SU-DHL-6 (cell line): ENCODE data around the gene TLCD5.

ENCODE experiments used
- H2AFZ ChIP-seq: fragments of 200-600 bp; sonication (generic); 2 replicates; pipeline ENCODE4 v1.6.1; 2014; ENCODE audit warnings: low read depth, mild to moderate bottlenecking, moderate library complexity, mixed read lengths, antibody characterized with exemption, low read length; ENCODE audit not compliant: severe bottlenecking
- H3F3A ChIP-seq: fragments of 200-600 bp; shearing (Covaris generic); 2 replicates; pipeline ENCODE4 v1.6.0; 2016; ENCODE audit warnings: antibody characterized with exemption, mild to moderate bottlenecking; ENCODE audit not compliant: insufficient read depth
- H3K27ac ChIP-seq: fragments of 200-600 bp; sonication (generic); 2 replicates; pipeline ENCODE4 v1.5.1; 2016; ENCODE audit warnings: low read depth, mild to moderate bottlenecking, low read length, moderate library complexity, mixed read lengths
- H3K27me3 ChIP-seq: fragments of 200-600 bp; sonication (generic), shearing (Covaris generic); 2 replicates; pipeline ENCODE4 v1.6.0; 2014; ENCODE audit warnings: mild to moderate bottlenecking, low read length
- H3K36me3 ChIP-seq: fragments of 200-600 bp; sonication (generic); 2 replicates; pipeline ENCODE4 v1.6.1; 2014; ENCODE audit warnings: mild to moderate bottlenecking, low read length, mixed read lengths
- H3K4me2 ChIP-seq: fragments of 300-600, 200-600 bp; shearing (Covaris generic), sonication (generic); 2 replicates; pipeline ENCODE4 v1.6.0; 2014; ENCODE audit warnings: low read length, low read depth, mild to moderate bottlenecking; ENCODE audit not compliant: poor library complexity, severe bottlenecking
- H3K4me3 ChIP-seq: fragments of 200-600 bp; sonication (generic); 2 replicates; pipeline ENCODE4 v1.5.1; 2014; ENCODE audit warnings: antibody characterized with exemption, low read length, mild to moderate bottlenecking, mixed read lengths; ENCODE audit not compliant: insufficient read depth, poor library complexity, severe bottlenecking
- H3K79me2 ChIP-seq: fragments of 200-600 bp; sonication (generic); 2 replicates; pipeline ENCODE4 v1.6.1; 2014; ENCODE audit warnings: mild to moderate bottlenecking, low read length, moderate library complexity; ENCODE audit not compliant: insufficient read depth
- H3K9ac ChIP-seq: fragments of 200-600 bp; sonication (generic); 2 replicates; pipeline ENCODE4 v1.7.0; 2014; ENCODE audit warnings: mild to moderate bottlenecking, low read length
- H3K9me2 ChIP-seq: fragments of 200-600 bp; sonication (generic); replicated peaks from 2 replicates; pipeline ENCODE4 v1.6.1; 2014; ENCODE audit warnings: low read length; ENCODE audit not compliant: insufficient read depth
- H3K9me3 ChIP-seq: fragments of 200-600 bp; sonication (generic); 2 replicates; pipeline ENCODE4 v1.6.1; 2014; ENCODE audit warnings: low read length, mixed read lengths; ENCODE audit not compliant: insufficient read depth
- H4K20me1 ChIP-seq: fragments of 200-600 bp; sonication (generic); 2 replicates; pipeline ENCODE4 v1.6.1; 2014; ENCODE audit warnings: low read depth, mild to moderate bottlenecking, antibody characterized with exemption, low read length, moderate library complexity, mixed read lengths
- CTCF ChIP-seq: fragments of 200-600 bp; sonication (generic); IDR thresholded peaks from one replicate; pipeline ENCODE4 v1.5.1; 2017; ENCODE audit warnings: antibody characterized with exemption, mild to moderate bottlenecking, low read length, moderate library complexity; ENCODE audit not compliant: insufficient read depth, poor library complexity, severe bottlenecking
- EZH2phosphoT487 ChIP-seq: fragments of 200-600 bp; sonication (generic), shearing (Covaris generic); conservative IDR thresholded peaks from 2 replicates; pipeline ENCODE4 v1.6.1; 2018; ENCODE audit warnings: mild to moderate bottlenecking, antibody characterized with exemption, low read length, moderate library complexity, mixed read lengths

Gene TLCD5

DNA sequence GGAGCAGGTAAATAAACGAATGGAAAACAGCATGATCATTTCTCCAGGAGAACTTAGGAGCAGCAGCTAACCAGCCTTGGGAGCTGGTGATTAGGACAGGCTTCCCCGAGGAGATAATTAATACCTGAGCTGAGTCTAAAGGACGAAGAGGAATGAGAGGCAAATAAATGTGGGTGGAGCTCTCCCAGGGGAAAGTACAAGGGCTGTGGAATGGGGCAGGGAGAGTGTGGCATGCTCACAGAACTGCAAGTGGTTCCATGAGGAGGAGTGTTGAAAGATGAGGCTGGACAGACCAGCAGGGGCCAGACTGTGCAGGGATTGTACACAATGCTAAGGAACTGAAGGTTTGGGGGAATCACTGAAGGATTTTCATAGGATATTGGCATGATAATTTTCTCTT, 14.2 kb upstream of the TLCD5 start:
- Histone ChIP-seq H3K9me2 (no peaks in the 10 kb centered on the region), H3K27me3 (no peaks in the 10 kb centered on the region), H3K9ac (no peak overlapping the region), H3K27ac (no peak overlapping the region), H3K79me2 (no peaks in the 10 kb centered on the region), H3F3A (no peaks in the 10 kb centered on the region), H2AFZ (no peak overlapping the region), H3K36me3 (no peaks in the 10 kb centered on the region), H3K4me2 (no peak overlapping the region), H3K9me3 (no peaks in the 10 kb centered on the region), H4K20me1 (no peaks in the 10 kb centered on the region), H3K4me3 (no peak overlapping the region)
- TF ChIP-seq EZH2phosphoT487 (no peak), CTCF (no peak)

GRCh38 chr11:120314861-120315260, 10.2 kb upstream of the TLCD5 start:
- no peaks in the 10 kb centered on the region for H3F3A ChIP-seq
- H2AFZ ChIP-seq, result no peak overlapping the region
- no peak overlapping the region for H3K9ac ChIP-seq
- no peak overlapping the region for H3K27ac ChIP-seq
- no peaks in the 10 kb centered on the region for H3K9me2 ChIP-seq
- H3K79me2 ChIP-seq, result no peaks in the 10 kb centered on the region
- H3K36me3 ChIP-seq, result no peaks in the 10 kb centered on the region
- H3K4me3 ChIP-seq, result no peak overlapping the region
- no peaks in the 10 kb centered on the region for H3K9me3 ChIP-seq
- no peaks in the 10 kb centered on the region for H4K20me1 ChIP-seq
- no peaks in the 10 kb centered on the region for H3K27me3 ChIP-seq
- H3K4me2 ChIP-seq, result no peak overlapping the region
- no peak for TF ChIP-seq EZH2phosphoT487
- TF ChIP-seq CTCF, result no peak

- H3K9ac ChIP-seq, result no peak overlapping the region
- H3K9me2 ChIP-seq, result no peaks in the 10 kb centered on the region
- no peak overlapping the region for H3K4me3 ChIP-seq
- no peaks in the 10 kb centered on the region for H3F3A ChIP-seq
- no peaks in the 10 kb centered on the region for H3K36me3 ChIP-seq
- no peaks in the 10 kb centered on the region for H4K20me1 ChIP-seq
- no peak for TF ChIP-seq EZH2phosphoT487
- TF ChIP-seq CTCF, result no peak
- no peak overlapping the region for H2AFZ ChIP-seq
- no peak overlapping the region for H3K4me2 ChIP-seq
- H3K79me2 ChIP-seq, result no peaks in the 10 kb centered on the region
- H3K27me3 ChIP-seq, result no peaks in the 10 kb centered on the region
- H3K9me3 ChIP-seq, result no peaks in the 10 kb centered on the region
- no peak overlapping the region for H3K27ac ChIP-seq
Observed at GRCh38 chr11:120316880-120317688, 8.0 kb upstream of the TLCD5 start.
